Naive thymus-derived CD8-positive, alpha-beta T cell (primary cell): ENCODE measurements around the gene GPR21. TPM values are rescaled to one million over a fixed set of nuclear protein-coding genes. Genes with fewer than 3 reads are reported as not detected.

ENCODE experiments used
- ATAC-seq, 2 donors: fragments of 150-1000 bp; cut with Tn5 transposase in 1 of 2; sonication (Bioruptor Pico), chemical (Tn5 transposase) in 1 of 2; 1 replicate in 1 of 2; 2 replicates in 1 of 2; pipeline ENCODE4 v1.10.0; 2021; ENCODE audit warnings: mild to moderate bottlenecking in 2 of 2, moderate library complexity in 2 of 2
- POLR2A ChIA-PET: fragments of 350-600 bp; sonication (Branson Sonifier 250); formaldehyde crosslinking; loops from one replicate; lab custom pipeline; 2021; ENCODE audit warnings: antibody characterized with exemption; lab: Charles Lee
- DNase-seq, 10 donors: peaks; one replicate each; pipeline versions ENCODE4 v3.0.0 to v3.0.0-alpha.2; 2020 to 2022
- H3K27ac Mint-ChIP-seq, 10 donors: one replicate each; pipeline ENCODE4 v1.8.0; 2020 to 2022; ENCODE audit warnings: mild to moderate bottlenecking in 10 of 10, mixed read lengths in 10 of 10, moderate library complexity in 4 of 10, inconsistent platforms in 1 of 10
- H3K27me3 Mint-ChIP-seq, 5 donors: one replicate each; pipeline ENCODE4 v1.8.0; 2021 to 2022; ENCODE audit warnings: mixed read lengths in 5 of 5
- H3K36me3 Mint-ChIP-seq, 3 donors: one replicate each; pipeline ENCODE4 v1.8.0; 2020 to 2022; ENCODE audit warnings: mixed read lengths in 3 of 3, mild to moderate bottlenecking in 2 of 3, inconsistent platforms in 1 of 3
- H3K4me1 Mint-ChIP-seq, 4 donors: one replicate each; pipeline ENCODE4 v1.8.0; 2021 to 2022; ENCODE audit warnings: mixed read lengths in 4 of 4
- H3K4me3 Mint-ChIP-seq, 10 donors: one replicate each; pipeline ENCODE4 v1.8.0; 2020 to 2022; ENCODE audit warnings: mild to moderate bottlenecking in 10 of 10, mixed read lengths in 10 of 10, moderate library complexity in 6 of 10, inconsistent platforms in 1 of 10
- H3K9me3 Mint-ChIP-seq, 9 donors: one replicate each; pipeline ENCODE4 v1.8.0; 2020 to 2022; ENCODE audit warnings: mixed read lengths in 9 of 9, mild to moderate bottlenecking in 3 of 9, inconsistent platforms in 1 of 9, moderate library complexity in 1 of 9
- polyA plus RNA-seq, 3 donors: library from polyadenylated mRNA; unstranded; fragments of 300-500 nt; fragmentation: Illumina TruSeq; gene quantifications; one replicate each; pipeline ENCODE4 v1.2.3, GENCODE V29; 2021
- total RNA-seq, 8 experiments: library from RNA in 2 of 8; stranded (reverse) in 2 of 8; gene quantifications; one replicate each; pipeline ENCODE4 v1.2.3 and lab custom pipeline; 2021 to 2026

Gene GPR21
- total and polyA plus RNA-seq, 5 experiments from 2014 or later, result 0.60 to 0.91 TPM; not detected in 3

DNA sequence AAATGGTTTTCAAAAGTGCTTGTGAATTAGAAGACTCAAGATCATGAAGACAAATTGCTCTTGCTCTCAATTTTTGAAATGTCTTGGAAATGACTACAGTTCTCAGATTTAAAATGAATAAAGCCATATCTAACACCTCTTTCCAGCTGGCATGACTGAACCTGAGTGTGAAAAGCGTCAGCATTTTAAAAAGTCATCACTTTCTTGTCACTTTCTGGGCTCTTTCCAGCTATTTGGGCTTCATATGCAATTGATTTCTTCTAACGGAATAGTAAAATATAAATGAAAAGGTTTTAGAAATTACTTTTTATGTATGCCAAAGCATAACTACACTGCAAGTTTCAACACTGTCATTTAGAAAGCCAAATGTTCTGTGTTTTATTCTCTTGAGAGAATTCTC is 2.3 kb downstream of the GPR21 start:
- POLR2A ChIA-PET, result no interaction called here
- no peaks in the 10 kb centered on the region for H3K9me3 Mint-ChIP-seq
- no peak overlapping the region for H3K4me3 Mint-ChIP-seq
- peaks cover 5 to 19% (median 18%) of the 10 kb centered on the region in 4 donors for H3K4me1 Mint-ChIP-seq
- ATAC-seq (no peak), DNase-seq (no peak)
- no peak overlapping the region for H3K27ac Mint-ChIP-seq
- peaks cover 0 to 49% (median 17%) of the 10 kb centered on the region in 3 donors for H3K36me3 Mint-ChIP-seq
- H3K27me3 Mint-ChIP-seq, result no peaks in the 10 kb centered on the region

DNA sequence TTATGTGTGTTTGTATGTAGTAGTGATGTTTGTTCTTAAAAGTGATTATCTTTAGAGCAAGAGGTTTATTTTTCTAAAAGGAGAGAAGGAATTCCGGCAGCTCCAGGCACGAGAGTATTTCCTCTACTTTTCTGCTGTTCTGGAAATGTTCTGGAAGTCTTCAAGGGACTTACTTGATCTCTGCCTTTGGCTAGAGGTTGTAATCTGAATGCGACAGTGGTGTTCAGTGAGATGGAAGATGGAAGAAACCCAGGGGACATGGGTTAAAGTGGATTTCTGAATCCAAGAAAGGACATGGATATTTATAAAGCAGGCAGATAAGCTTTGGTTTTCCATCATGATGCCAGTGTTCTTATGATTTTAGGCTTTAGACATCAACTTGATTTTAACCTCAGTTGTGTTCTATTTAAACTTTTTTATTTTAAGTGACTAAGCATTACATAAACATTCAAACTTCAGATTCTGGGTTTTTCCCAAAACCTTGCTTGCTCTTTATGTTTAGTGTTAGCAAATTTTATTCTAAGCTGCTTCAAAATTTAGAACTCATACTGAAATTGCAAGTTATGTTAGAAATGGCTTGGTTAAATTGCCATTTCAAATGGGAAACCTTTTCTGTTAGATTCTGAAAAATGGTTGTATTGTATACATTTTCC is 3.6 kb downstream of the GPR21 start:
- Mint-ChIP-seq H3K9me3 (peaks cover 0 to 3% (median 0%) of the 10 kb centered on the region in 9 donors), H3K36me3 (peaks cover 0 to 45% (median 20%) of the 10 kb centered on the region in 3 donors), H3K27ac (peak overlapping the region in 2 of 10 donors; percentile 33 to 69), H3K4me3 (no peak overlapping the region), H3K27me3 (no peaks in the 10 kb centered on the region), H3K4me1 (peaks cover 5 to 19% (median 18%) of the 10 kb centered on the region in 4 donors)
- ATAC-seq (no peak), DNase-seq (no peak)
- POLR2A ChIA-PET, result no interaction called here

DNA sequence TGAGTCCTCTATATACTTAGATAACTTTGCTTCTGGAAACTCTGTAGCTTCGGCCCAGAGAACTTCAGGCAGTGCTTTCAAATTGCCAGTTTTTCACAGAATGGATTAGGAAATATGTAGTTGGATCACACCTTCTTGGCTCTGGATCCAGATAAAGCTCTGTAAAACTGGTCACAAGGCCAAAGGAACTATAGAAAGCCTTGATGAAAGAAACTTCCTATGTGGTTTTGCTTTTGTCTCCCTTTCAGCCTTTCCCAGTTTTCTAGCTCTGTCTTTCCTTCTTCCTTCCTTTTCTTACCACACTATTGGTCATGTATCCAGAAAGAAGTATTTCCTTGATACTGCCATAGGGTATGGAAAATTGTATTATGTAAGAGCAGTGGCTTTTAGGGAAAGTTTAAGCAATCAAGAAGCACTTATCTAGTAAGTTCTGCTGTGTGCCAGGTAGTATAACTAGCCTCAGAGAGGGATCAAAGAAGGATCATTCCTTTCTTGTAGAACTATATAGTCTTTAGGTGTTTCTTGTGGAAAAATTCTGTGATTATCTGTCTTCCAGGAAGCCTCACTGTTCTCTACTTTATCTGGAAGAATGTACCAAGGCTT is 6.3 kb downstream of the GPR21 start:
- peaks cover 7 to 53% (median 32%) of the 10 kb centered on the region in 3 donors for H3K36me3 Mint-ChIP-seq
- POLR2A ChIA-PET, result no interaction called here
- no peak overlapping the region for H3K27ac Mint-ChIP-seq
- H3K4me3 Mint-ChIP-seq, result no peak overlapping the region
- DNase-seq, result no peak
- no peak for ATAC-seq
- peaks cover 0 to 20% (median 2%) of the 10 kb centered on the region in 9 donors for H3K9me3 Mint-ChIP-seq
- H3K27me3 Mint-ChIP-seq, result no peaks in the 10 kb centered on the region
- H3K4me1 Mint-ChIP-seq, result peaks cover 0 to 3% (median 1%) of the 10 kb centered on the region in 4 donors

DNA sequence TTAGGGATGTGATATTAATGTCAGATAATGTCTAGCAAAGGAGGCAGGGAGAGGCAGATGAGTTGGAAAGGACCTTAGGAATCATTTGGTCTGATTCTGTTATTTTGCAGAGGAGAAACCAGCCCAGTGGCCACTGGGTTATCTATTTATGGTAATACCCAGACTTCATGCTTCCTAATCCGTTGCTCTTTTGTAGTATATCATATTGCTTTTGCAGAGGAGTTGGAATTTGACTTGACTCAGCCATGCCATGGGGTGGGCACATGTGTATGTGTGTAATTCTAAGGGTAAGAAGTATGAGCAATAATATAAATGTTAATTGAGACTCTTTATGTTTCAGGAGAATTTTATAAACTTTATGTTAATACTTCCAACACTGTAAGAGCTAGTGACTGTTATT is 7.3 kb downstream of the GPR21 start:
- no peaks in the 10 kb centered on the region for H3K27me3 Mint-ChIP-seq
- no peak overlapping the region for H3K4me3 Mint-ChIP-seq
- peaks cover 0 to 20% (median 2%) of the 10 kb centered on the region in 9 donors for H3K9me3 Mint-ChIP-seq
- H3K36me3 Mint-ChIP-seq, result peaks cover 7 to 48% (median 26%) of the 10 kb centered on the region in 3 donors
- DNase-seq (no peak), ATAC-seq (no peak)
- peak overlapping the region in 1 of 10 donors; percentile 62 for H3K27ac Mint-ChIP-seq
- H3K4me1 Mint-ChIP-seq, result peaks cover 0 to 3% (median under 1%) of the 10 kb centered on the region in 4 donors
- POLR2A ChIA-PET, result no interaction called here

DNA sequence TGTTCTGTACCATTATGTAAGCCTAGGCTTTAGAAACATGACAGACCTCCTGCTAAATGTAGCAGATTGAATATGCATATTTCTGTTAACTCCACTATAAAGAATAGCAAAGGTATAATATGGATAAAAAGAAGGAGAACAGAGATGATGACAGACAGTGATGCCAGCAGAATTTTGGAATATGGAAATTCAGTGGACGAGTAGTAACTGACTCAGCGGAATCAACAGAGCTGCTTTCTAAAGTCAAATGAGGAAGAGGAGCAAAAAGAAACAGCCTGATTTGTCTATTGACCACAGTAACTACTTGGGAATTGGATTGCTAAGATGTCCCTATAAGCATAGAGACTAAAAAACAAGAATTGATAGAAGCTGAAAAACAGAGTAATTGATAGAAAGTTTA is 8.0 kb downstream of the GPR21 start:
- Mint-ChIP-seq H3K9me3 (peaks cover 0 to 20% (median 2%) of the 10 kb centered on the region in 9 donors), H3K27me3 (no peaks in the 10 kb centered on the region), H3K27ac (no peak overlapping the region), H3K4me1 (peaks cover 0 to 3% (median under 1%) of the 10 kb centered on the region in 4 donors), H3K4me3 (no peak overlapping the region), H3K36me3 (peaks cover 7 to 49% (median 26%) of the 10 kb centered on the region in 3 donors)
- DNase-seq, result no peak
- ATAC-seq, result no peak
- POLR2A ChIA-PET, result no interaction called here

DNA sequence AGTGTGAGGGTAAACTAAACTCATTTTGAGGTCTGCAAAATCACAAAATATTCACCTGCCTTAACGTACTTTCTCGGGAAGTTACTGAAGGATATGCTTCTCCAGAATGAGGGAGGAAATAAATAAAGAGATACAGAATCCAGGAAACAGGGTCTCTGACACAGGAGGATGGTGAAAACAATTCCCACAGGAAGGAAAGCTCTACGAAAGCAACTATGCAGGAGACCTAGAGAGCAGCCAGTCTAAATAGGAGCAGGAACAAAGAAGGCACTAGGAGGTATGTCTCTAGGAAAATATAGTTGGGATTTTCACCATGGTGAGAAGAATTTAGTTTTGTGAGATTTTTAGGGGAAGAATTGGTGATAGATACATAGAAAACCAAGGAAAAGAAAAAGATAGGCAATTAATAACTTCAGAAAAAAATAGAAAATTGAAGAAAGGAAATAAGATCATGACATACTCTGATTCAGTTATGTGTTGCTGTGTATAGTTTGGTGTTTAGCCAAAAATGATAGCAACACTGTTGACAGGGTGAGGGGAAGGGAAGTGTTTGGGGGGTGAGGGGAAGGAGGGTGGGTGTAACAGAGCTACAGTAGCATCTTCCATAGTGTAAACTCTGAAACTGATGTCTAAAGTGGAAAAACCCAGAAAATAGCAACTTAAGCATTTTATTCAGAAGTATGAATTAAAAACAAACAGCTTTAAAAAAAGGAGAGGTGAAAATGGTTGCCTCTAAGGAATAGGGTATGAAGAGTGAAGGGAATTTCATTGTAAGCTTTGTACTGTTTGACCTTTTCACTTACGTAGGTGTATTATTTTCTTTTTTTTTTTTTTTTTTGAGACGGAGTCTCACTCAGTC is 9.8 kb downstream of the GPR21 start:
- Mint-ChIP-seq H3K4me3 (no peak overlapping the region), H3K27me3 (no peaks in the 10 kb centered on the region), H3K27ac (no peak overlapping the region), H3K4me1 (peaks cover 0 to 3% (median 0%) of the 10 kb centered on the region in 4 donors), H3K36me3 (peaks cover 7 to 44% (median 22%) of the 10 kb centered on the region in 3 donors), H3K9me3 (peaks cover 0 to 20% (median 2%) of the 10 kb centered on the region in 9 donors)
- DNase-seq (no peak), ATAC-seq (no peak)
- POLR2A ChIA-PET, result no interaction called here

DNA sequence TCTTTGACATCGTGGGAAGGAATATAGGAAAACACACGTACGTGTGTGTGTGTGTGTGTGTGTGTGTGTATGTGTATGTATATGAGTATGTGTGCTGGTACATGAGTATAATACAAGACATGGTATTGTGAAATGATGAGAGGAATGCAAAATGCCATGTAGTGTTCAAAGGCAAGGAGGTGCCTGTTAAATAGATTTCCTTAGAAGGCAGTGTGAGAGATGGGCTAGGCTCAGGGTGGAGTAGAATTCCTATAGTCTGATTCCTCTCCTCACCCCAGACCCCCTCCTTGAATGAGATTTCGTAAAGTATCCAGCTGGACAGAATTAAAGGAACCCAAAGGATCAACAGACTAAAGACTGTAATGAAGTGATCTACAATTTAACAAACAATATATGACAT is 11.1 kb downstream of the GPR21 start:
- H3K9me3 Mint-ChIP-seq, result peaks cover 0 to 20% (median 2%) of the 10 kb centered on the region in 9 donors
- no peak overlapping the region for H3K4me3 Mint-ChIP-seq
- H3K4me1 Mint-ChIP-seq, result peaks cover 0 to 5% (median 0%) of the 10 kb centered on the region in 4 donors
- no peaks in the 10 kb centered on the region for H3K27me3 Mint-ChIP-seq
- POLR2A ChIA-PET, result no interaction called here
- peak overlapping the region in 2 of 10 donors; percentile 9 to 27 for H3K27ac Mint-ChIP-seq
- peaks cover 7 to 47% (median 22%) of the 10 kb centered on the region in 3 donors for H3K36me3 Mint-ChIP-seq
- no peak for DNase-seq
- ATAC-seq, result no peak

DNA sequence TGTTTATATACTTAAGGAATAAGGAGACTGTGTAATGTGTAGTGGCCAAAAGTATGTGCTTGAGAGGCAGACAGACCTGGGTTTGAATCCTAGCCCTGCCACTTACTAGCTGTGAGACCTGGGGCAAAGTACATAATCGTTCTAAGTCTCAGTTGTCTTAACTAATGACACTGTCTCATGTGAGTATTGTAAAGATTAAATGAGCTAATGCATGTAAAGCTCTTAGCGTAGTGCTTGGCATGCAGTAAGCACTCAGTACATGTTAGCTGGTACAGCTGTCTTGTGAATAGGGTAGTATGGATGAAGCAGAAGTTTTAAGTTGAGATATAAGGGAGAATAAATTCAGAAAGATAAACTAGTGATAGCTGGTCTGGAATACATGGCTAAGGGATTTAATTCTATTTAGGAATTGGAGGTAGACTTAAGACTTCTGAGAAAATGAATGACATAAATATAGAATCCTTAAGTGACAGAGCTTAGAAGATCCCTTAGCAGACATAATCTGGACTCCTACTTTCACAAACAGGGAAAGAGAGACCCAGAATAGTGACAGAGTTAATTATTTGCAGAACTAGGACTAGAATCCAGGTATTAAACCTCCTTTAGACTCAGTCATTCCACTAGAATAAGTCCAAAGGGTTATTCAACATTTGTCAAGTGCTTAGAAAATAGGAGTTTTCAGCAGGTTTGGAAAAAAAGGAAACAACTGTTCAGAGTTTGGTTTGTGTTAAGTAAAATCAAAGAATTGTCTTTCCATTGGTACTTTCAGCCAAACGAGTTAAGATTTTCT is 13.1 kb downstream of the GPR21 start:
- no peak overlapping the region for H3K4me3 Mint-ChIP-seq
- ATAC-seq (no peak), DNase-seq (no peak)
- H3K36me3 Mint-ChIP-seq, result peaks cover 7 to 52% (median 15%) of the 10 kb centered on the region in 3 donors
- peak overlapping the region in 1 of 10 donors; percentile 58 for H3K27ac Mint-ChIP-seq
- POLR2A ChIA-PET, result no interaction called here
- H3K9me3 Mint-ChIP-seq, result peaks cover 0 to 20% (median 2%) of the 10 kb centered on the region in 9 donors
- H3K27me3 Mint-ChIP-seq, result no peaks in the 10 kb centered on the region
- peaks cover 0 to 5% (median 0%) of the 10 kb centered on the region in 4 donors for H3K4me1 Mint-ChIP-seq

DNA sequence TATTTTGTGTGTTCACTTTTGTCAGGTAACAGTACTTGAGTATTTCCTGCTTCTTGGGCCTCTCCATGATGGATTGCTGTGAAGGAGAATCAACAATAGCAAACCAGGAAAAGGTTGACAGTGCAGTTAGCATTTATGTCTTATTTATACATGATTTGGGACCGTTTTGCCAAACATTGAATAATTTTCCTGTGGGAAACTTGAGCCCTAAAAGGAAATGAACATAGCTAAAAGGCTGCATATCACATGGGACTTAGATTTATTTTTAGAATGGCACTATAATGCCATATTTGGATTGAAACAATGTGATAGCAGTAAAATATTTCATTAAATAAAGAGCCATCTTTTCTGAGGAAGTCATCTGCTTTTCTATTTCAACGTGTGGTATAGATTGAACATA is 15.3 kb downstream of the GPR21 start:
- no peaks in the 10 kb centered on the region for H3K27me3 Mint-ChIP-seq
- H3K9me3 Mint-ChIP-seq, result no peaks in the 10 kb centered on the region
- peaks cover 0 to 38% (median 6%) of the 10 kb centered on the region in 3 donors for H3K36me3 Mint-ChIP-seq
- POLR2A ChIA-PET, result no interaction called here
- DNase-seq (no peak), ATAC-seq (no peak)
- H3K4me1 Mint-ChIP-seq, result peaks cover 0 to 7% (median 2%) of the 10 kb centered on the region in 4 donors
- no peak overlapping the region for H3K4me3 Mint-ChIP-seq
- H3K27ac Mint-ChIP-seq, result peak overlapping the region in 2 of 10 donors; percentile 8 to 24

DNA sequence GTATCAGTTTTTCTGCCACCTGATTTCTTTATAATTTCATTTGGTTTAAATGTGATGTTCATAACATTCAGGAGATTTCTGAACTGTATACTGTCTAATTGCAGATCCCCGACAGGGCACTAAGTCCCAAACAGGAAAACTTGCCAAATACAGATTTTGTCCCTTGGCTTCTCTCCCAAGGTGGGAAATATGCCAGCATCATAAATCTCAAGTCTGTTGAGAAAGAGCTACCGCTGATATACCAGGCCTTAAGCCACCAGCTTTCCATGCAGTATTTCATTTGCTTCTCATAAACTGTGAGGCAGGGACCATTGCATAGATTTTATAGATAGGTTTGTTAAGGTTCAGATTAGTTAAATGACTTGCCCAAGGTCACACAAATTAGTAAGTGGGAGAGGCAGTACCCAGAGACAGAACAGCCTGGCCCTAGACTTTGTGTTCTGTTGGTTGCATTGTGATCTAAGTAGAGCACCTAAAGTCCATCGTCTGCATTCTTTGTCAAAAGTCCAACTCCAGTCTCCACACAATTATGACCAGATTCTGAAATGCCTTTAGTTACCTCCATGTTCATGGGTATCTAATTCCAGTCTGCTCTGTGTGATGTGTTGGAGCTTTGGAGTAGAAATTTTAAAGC is 16.2 kb downstream of the GPR21 start:
- Mint-ChIP-seq H3K36me3 (peaks cover 0 to 38% (median 9%) of the 10 kb centered on the region in 3 donors), H3K27ac (no peak overlapping the region), H3K4me3 (no peak overlapping the region), H3K27me3 (no peaks in the 10 kb centered on the region), H3K9me3 (no peaks in the 10 kb centered on the region), H3K4me1 (peaks cover 0 to 10% (median under 1%) of the 10 kb centered on the region in 4 donors)
- DNase-seq (no peak), ATAC-seq (no peak)
- POLR2A ChIA-PET, result interaction anchor here (0.7 kb wide), 1 partner anchor 102 kb away, joined by 4 read pairs; no protein-coding TSS in a partner anchor

DNA sequence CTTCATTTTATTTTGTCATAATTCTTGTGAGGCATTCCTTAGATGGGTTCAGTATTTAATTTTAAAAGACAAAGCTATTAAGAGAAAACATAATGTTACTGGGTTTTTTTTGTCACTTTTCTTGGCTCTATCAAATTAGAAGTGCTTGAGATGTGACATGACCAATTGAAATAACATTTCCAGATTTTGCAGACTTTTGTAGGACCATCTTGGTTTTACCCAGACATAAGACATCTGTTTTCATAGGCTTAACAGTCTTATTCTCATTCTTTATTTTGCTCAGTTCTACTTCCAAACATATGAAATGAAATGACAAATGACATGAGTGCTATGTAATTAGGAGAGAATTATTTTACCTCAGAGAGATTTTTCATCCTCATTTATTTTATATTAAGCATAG is 19.6 kb downstream of the GPR21 start:
- DNase-seq (no peak), ATAC-seq (no peak)
- H3K27me3 Mint-ChIP-seq, result no peaks in the 10 kb centered on the region
- peaks cover 0 to 46% (median 9%) of the 10 kb centered on the region in 3 donors for H3K36me3 Mint-ChIP-seq
- POLR2A ChIA-PET, result no interaction called here
- no peak overlapping the region for H3K4me3 Mint-ChIP-seq
- no peak overlapping the region for H3K27ac Mint-ChIP-seq
- peaks cover 0 to 10% (median under 1%) of the 10 kb centered on the region in 4 donors for H3K4me1 Mint-ChIP-seq
- H3K9me3 Mint-ChIP-seq, result no peaks in the 10 kb centered on the region
